A549 (cell line): Measurements from ENCODE around the gene CDC14A.

Source experiments
- CEBPB ChIP-seq, 2 experiments: fragments of >200 bp in 1 of 2; sonication (Bioruptor Twin) in 1 of 2; formaldehyde crosslinking in 1 of 2; IDR thresholded peaks; 2 replicates each; pipeline ENCODE4 v1.6.1; 2012 to 2016
- CTCF ChIP-seq: fragments of >200 bp; sonication (Bioruptor Twin); formaldehyde crosslinking; IDR thresholded peaks from 3 replicates; pipeline ENCODE4 v1.5.1; 2016
- MAZ ChIP-seq: fragments of 150-350 bp; IDR thresholded peaks from 2 replicates; pipeline ENCODE4 v1.6.1; 2014; ENCODE audit warnings: antibody characterized with exemption, low read depth, low read length, borderline replicate concordance
- POLR2A ChIP-seq: IDR thresholded peaks from 2 replicates; pipeline ENCODE4 v1.6.1; 2012; ENCODE audit warnings: mild to moderate bottlenecking, low read length
- RFX5 ChIP-seq: fragments of 450-650 bp; IDR thresholded peaks from 2 replicates; pipeline ENCODE4 v1.7.1; 2014; ENCODE audit warnings: antibody characterized with exemption, mild to moderate bottlenecking, moderate library complexity

DNA sequence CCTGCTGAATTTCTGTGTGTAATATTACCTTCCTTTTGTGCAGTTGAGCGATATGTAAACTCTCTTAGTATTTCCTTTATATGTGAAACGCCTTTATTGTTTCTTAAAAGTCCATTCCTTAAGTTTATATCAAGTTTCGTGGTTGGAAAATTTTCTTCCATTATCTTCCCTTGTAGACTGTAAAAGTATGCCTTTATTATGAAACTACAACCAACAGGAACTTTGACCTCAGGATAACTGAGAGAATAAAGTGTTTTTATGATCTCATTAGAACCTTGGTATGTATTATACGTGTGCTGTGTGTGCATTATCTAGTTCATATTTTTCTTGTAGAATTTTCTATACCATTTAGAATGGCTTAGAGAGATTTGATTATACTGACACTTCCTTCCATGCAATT, 3.1 kb upstream of the CDC14A start:
- no peak for TF ChIP-seq CTCF
- TF ChIP-seq RFX5, result no peak
- TF ChIP-seq MAZ, result no peak
- no peak for TF ChIP-seq CEBPB (IDR thresholded peaks at IDR 0.05)
- no peak for TF ChIP-seq POLR2A
